ENCODE results near the gene ADA.
"Not testable (repeated sequence)": the region's sequence is repeated elsewhere in the genome, so short reads cannot be mapped to it uniquely, and the experiment has no call there.

The ADA gene

DNA sequence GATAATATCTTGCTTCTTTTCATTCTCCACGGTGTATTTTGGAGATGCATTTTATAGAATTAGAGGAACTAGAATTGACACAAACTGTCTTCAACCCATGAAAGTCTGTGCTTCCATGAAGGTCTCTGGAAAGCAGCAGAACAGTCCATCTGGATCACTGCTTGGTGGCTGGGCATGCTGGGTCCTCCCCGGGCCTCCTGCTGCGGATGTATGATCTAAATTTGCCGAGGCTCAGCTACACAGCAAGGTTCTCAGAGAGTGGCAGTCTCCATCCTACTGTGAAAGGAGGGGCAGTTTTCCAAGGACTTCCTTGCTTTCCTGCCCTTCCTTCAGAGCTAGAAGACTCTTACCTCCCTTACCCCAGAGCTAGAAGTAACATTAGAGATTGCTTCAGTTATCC lies 54.0 kb downstream of the ADA start:
- no peak for DNase-seq

DNA sequence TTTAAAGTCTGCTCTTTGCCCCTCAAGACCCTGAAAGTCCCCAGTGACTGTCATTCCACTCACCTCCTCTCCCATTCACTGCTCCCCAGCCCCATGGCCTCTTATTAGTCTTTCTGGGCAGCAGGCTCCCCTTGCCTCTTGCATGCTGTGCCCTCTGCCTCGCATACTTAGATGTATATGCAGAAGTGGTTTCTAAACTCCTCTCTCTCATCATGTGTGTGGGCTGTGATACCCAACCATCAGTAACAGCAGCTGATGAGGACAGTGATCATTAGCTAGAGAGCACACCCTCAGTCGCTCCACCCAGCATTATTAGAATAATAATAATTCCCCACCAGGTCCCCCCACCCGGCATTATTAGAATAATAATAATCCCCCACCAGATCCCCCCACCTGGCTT lies 54.6 kb downstream of the ADA start:
- DNase-seq, result no peak

DNA sequence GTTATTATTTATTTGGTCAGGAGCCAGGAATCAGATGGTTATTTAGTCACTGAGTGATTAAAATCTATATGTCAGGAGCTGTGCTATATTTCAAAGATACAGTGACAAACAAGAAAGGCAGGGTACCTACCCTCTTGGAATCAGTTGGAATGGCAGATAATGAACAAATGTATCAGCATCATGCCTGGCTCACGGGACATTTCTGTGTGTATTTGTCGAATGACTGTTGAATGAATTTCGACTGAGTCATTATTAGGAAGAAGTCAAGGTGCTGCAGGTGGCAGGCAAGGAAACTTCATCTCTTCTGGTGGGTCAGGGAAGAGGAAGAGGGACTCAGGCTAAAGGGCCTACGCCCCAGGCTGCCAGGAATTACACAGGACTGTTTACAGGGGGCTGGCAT lies 55.5 kb downstream of the ADA start:
- DNase-seq, result no peak

DNA sequence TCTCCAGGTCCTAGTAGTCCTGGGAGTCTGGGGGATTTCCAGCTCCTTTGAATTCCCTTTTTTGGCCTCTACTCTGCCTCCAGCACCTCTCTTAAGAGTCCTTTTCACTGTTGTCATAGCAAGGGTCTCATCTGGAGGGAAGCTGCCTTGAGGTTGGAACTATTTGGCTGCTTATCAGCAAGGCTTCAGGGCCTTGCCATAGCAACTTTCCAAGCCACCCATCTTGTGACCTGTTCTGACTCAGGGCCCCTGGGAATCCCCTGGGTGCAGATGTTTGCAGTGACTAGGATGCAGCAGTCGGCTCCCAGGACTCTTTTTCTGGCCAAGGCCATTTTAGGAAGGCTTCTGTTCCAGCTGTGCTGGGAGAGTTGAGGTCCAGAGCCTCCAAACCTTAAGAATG lies 56.8 kb downstream of the ADA start:
- peak; percentile 47 for DNase-seq

DNA sequence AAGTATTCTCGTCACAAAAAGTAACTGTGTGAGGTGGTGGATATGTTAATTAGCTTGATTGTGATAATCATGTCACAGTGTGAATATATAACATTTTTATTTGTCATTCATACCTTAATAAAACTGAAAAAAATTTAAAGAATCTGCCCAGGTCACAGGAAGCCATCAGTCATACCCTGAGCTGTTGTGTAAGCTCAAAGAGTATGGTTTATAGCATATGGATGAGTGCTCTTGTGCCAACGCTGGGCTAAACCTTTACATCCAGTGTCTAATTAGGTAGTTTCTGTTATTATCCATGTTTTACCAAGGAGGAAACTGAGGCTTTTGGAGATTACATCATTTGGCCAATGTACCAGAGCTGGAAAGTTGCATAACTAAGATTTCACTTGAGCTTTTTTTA lies 57.7 kb downstream of the ADA start:
- no peak for DNase-seq

DNA sequence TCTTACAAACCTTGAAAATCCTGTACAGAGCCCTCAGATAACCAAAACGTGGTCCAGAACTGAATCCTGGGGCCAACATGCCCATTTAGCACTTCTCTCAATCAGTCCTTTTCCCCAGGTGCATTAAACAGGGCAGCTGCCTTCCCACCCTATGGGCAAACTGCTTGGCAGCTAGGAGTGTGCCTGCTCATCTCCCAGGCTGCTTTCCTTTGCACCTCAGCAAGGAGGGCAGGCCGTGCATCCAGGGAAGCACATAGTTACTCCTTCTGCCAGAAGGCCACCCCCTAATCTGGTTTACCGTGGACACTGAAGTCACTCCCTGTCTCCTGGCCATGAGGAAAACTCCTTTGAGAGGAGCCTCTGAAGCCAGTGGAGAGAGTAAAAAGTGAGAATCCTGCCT lies 59.1 kb downstream of the ADA start:
- DNase-seq, result no peak

DNA sequence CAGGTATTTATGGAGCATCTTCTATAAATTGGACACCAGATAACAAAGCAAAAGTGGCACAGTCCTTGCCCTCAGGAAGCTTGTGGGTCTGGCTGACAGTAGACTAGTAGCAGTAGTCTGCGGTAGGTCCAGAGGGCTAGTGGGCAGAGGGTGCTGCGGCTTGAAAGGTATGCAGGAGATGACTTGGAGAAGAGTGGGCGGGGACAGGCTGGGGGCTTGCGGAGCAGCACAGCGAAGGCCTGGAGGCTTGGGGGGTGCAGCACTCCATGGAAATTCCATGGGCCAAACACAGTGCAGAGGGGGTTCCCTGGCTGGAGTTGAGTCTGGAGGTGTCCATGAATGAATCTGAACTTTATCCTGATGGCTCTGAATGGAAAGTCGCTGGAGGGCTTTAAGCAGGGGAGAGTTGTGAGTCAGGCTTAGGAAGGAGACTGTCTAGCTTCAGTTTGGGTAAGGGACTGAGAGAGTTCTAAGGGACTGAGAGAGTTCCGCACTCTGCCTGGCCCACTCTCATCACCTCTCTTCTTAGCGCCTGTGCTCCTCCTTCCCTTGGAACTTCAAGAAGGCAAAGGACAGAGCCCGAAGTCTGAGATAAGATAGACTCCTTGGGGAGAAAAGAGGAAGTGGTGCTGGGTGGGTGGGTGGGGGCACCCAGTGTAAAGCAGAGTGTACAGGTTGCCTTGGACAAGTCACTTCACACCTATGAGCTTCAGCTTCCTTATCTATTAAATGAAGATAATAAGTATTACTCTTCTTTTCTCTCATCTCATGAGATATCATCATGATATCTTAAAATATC lies 60.3 kb downstream of the ADA start:
- no peak for DNase-seq

DNA sequence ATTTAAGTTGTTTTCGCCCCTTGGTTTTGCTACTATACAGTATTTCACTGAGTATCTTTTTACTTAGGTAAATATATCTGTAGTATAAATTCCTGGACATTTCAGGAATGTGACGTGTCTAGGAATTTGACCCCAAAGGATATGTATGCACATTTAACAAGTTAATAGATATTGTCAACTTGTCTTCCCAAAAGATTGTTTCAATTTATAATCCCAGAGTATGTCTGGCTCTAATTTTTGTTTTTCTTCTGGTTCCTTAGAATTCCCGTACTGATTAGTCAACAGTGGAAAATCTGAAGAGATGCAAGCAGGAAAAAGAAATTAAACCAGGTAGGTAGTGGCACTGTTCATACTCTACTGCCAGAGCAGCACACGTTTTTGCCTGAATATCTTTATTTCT lies 62.0 kb downstream of the ADA start:
- DNase-seq, result no peak

DNA sequence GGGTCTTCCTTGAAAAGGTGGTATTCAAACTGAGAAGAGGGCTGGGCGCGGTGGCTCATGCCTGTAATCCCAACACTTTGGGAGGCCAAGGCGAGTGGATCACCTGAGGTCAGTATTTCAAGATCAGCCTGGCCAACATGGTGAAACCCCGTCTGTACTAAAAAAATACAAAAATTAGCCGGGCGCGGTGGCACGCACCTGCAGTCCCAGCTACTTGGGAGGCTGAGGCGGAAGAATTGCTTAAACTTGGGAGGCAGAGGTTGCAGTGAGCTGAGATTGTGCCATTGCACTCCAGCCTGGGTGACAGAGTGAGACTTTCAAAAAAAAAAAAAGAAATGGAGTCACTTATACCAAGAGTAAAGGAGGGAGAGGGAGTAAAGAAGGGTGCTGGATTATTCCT lies 63.2 kb downstream of the ADA start:
- DNase-seq, result not testable (repeated sequence)

DNA sequence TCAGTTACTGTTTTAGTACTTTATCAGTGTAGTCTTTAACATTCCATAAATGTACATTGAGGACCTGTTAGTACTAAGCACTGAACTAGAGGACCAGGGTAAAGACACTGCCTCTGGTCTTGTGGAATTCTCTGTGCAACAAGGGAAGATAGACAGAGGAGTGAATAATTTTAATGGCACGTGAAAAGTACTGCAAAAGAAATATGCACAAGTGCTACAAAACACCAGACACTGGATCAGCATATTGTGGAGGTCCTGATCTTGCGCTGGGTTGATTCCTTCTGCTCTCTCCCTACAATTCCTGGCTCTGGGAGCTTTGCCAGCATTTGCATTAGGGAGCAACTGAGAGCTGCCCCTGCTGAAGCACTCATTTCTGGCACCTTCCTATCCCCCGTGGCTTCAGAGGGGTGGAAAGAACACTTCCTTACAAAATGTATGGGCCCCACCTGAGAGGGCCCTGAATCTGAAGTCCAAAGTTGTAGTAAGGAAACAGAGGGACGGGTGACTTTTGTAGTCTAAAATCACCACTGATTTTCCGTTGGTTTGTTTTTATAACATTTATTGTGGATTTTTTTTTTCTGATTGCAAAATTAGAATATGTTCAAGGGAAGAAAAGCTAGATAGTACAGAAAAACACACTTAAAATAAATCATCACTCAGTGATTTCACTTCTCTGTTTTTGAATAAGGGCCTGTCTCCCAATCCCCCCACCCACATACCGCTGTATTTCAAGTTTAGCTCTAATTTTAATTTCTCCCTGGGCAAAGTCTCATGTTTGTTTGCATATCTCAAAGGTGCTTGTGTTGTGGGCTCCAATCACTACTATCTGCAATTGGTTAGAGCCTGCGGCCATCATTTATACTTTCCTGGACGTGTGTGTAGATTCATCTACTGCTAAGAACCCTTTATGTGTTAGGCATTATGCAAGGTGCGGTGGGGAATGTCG lies 64.2 kb downstream of the ADA start:
- DNase-seq, result no peak

DNA sequence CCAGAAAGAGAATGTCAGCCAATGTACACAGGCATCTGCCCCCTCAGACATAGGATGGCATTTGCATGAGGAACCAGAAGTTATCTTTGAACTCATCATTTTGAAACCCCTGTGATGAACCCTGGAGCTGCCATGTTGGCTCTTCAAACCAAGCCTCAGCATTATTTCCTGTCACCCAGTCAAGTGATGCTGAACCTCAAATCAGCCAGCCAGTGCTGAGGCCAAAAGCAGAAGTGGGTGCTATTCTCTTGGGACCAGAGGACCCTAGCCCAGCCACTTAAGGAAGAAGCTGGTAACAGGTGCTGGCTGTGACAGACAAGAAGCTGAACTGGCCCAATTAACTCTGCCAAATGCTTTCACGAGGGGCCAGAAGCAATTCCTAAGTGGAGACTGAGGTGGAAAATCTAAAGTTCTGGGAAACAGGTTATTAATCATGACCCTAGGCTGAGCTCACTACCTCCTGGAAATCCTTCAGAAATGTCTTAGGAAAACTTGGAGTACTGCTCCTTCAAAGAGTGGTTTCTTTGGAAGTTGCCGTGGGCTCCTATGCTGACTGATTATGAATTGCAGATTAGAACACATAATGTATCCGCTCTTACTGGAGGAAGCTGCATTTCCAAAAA lies 65.1 kb downstream of the ADA start:
- no peak for DNase-seq

DNA sequence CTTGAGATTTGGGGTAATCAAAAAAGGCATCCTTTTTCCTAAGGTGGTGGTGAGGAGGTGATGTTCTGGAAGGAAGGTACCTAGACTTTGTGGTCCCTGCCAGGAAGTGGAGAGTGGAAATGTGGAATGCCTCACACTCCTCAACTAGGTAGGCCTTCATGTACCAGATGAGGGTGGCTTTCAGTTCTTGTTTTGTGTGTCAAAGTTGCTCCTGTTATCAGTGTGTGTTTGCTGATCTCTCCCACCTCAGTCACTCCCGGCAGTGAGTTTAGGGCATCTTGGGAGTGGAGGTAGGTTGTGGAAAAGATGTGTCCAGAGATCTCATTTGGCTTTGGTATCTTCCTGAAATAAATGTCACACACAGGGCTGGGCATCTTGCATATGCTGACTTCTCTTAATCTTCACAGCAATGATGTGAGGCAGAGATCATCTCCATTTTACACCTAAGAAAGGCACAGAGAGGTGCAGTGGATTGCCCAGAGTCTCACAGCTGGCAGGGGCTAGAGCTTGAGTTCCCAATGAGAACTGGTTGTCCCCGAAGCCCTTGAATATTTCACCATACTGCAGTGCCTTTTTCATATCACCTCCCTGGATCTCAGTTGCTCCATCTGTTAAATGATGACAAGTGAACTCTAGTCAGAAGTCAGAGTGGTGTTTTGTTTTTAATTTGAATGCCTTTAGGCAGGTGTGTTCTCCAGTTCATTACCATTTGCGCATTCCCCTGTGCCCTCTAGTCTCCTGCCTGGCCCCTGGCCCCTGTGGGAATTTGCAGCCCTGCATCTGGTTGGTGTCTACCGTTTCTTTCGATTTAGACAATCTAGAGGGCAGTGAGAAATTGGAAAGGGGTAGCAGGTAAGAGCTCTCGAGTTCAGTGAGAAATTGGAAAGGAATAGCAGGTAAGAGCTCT lies 66.2 kb downstream of the ADA start:
- DNase-seq, result no peak

DNA sequence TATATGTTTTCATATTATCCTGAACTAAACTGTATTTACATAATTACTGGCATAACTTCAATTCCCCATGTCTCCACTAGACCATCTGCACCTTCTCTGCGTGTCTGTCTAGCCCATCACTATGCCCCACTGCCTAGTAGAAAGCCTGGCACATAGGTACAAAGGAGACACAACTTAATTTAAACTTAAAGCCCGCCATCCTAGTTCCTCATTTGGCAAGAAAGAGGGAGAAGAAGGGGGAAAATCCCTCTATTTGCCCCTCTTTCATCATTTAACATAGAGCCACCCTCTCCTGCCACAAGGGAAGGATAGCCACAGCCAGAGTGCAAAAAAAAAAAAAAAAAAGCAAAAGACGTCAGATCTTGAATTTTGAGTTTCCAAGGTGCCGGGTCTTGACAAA lies 67.3 kb downstream of the ADA start:
- no peak for DNase-seq

DNA sequence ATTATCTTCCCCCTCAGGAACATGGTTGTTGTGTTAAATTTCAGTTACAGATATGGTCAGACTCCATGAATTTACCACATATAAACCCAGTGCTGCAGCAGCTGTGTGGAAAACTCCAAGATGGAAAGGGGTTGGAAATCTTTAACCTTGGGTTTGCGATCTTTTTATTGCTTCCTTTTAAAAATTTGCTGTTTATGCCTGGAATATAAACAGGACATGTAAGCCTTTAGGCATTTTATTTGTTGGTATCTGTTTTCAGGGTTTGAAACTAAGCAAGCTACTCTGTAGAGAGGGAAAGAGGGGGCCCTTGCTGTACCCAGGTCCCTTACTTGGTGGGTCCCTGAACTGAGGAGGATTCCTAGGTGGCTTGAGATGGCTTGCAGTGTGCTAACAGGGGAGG lies 68.3 kb downstream of the ADA start:
- no peak for DNase-seq

DNA sequence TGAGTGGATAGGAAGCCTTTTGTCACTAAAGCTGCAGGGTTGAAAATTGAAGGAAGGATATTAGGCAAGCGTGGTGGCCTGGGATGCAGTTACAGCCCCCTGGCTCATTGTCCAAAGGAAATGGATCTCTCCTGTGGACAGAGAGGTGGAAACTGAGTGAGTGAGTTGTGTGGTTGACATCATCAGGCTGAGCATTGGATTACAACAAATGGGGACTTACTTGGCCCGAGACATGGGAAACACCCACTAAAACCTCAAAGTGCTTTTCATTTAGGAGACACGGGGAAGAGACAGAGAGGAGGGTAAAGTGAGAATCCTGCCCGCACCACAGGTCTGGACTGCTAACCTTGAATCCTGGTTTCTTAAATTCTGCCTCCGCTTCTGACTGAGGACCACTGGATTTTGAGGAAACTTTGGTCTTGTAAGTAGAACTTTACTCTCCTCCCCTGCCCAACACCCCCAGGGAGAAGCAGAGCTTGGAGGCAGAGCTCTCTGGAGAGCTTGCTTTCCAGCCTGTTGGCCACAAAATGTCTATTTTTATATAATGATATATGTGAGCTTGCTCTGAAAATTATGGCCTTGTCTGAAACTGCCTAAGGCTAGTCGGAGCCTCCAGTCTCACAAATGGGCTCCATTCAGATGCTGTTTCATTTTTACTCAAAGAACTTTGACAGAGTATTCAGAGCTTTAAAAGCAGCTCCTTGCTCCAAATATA lies 69.0 kb downstream of the ADA start, which contains the start of gene PKIG:
Gene PKIG (plus strand): TSS at position 269 of the 715 bp plus-strand sequence. CDS start 31,978 bp downstream, outside the sequence.
- DNase-seq, result no peak

DNA sequence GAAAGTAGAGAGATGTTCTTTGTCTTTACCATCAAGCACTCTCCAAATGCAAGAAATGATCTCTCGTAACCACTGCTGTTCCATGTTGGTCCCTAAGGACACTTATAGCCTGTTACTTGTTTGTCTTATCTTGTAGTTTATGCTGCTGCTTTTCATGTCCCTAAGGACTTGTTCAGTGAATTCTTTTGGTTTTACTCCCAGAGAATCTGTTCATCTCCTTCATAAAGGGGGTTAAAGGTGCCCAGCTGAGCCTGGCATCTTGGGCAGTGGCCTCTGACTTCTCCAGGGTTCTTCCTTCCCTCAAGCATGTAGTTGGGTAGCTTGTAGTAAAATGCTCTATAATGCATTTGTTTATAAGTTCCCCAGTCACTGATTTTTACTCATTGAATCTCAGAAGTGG lies 70.0 kb downstream of the ADA start:
- no peak for DNase-seq

DNA sequence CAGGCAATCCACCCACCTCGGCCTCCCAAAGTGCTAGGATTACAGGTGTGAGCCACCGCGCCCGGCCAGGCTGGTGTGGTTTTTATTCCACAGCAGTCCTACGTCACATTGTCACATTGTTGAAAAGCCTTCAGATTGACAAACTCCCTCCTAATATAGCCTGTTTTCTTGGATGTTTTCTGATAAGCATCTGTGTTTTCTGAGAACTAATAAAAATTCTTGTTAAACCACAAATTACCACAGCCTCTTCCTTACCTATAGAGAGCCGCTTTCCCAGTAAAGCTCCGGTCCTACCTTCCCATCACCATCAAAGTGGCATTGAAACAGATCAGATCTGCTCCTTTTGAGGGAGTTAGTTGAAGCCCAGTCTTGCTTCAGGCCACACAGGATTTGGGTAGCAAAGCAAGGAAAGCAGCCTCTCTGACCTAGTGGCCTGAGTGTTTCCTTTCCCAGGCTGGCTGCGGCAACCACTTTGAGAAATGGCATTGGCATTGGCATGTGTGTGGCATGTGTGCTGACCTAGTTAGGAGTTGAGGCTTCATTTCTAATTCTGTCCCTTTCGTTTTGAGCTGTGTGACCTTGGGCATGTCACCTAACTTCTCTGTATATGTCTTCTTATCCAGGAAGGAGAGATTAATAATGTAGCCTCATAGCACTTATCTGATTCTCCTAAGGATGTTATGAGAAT lies 70.8 kb downstream of the ADA start:
- DNase-seq, result no peak

DNA sequence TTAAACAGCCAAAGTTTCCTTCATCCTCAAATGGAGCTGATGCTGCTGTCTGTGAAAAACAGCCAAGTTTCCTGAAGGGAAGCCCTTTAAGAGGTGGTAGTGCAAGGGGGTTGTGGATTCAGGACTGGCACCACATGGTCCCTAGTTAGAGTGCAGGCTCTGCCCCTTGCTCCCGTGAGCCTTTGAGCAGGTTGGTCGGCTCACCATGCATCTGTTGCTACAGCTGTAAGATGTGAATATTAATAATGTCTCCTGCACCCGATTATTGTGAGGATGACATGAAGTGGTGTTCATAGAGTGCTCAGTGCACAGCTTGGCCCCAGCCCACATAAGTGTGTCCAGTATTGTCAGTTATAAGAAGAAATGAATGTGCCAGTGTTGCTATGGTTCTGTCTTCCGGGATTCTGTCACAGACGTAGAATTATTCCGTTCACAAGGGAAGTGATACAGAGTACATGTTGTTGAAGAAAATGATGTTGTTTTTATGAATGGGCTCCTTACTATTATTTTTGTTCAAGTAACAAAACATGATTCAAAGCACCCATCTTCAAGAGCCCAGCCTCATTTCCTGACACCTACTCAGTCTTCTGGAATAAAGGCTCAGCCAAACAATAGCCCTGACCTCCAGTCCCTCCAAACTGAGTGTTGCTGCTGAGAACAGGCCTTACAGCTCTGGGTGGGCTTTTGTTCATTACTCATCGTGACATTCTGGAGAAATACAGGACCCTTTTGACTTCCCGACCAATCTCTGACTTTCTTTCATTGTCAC lies 72.0 kb downstream of the ADA start:
- no peak for DNase-seq

DNA sequence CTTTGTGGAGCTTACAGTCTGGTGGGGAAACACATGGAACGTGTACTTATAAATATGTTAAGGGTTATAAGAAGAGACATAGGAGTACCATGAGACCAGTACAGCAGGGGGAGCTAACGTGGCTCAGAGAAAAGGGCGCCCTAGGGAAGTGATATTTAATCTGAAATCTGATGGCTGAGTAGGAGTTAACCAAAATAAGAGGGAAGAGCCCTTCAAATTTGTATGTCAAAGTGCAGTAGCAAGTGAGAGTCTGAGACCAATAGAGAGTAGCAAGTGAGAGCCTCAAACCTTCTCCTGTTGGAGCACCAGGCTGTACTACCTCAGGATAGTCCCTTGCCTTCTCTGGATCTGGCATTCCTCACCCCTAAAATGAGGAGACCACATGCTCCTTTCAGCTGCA lies 75.2 kb downstream of the ADA start:
- DNase-seq, result peak; percentile 21

DNA sequence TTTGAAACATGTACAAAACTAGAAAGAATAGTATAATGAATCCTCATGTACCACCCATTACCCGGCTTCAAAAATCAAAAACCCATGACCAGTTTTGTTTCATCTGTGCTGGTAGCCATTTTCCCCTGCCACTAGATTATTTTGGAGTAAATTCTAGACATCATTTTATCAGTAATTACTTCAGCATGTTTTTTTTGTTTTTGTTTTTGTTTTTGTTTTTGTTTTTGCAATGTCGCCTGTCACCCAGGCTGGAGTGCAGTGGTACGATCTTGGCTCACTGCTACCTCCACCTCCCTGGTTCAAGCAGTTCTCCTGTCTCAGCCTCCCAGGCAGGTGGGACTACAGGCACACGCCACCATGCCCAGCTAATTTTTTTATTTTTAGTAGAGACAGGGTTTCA lies 77.1 kb downstream of the ADA start:
- no peak for DNase-seq
